OCI-M1 (cell line): ENCODE measurements around the gene SYNDIG1.

Experiments used
- DNase-seq: peaks from one replicate; lab custom pipeline; 2025; lab: John Stamatoyannopoulos, UW

SYNDIG1 gene

DNA sequence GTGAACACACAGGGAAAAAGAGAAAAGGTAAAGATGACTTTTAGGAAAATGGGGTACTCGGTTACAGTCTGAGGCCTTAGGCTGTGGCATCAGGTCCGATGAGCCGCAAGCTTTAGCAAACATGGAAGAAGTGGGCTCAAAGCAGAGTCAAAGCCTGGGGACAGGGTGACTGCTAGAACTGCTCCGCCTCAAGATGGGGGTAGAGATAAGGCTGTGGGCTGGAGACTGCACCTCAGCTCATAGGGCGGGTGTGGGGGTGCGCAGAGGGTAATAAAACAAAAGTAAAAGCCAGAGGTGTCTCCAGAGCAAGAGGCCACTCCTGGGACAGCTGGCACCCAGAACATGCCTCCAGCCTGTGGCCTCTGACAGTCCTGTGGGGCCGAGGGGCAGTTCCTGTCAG lies 21.3 kb upstream of the SYNDIG1 start:
- DNase-seq, result no peak

DNA sequence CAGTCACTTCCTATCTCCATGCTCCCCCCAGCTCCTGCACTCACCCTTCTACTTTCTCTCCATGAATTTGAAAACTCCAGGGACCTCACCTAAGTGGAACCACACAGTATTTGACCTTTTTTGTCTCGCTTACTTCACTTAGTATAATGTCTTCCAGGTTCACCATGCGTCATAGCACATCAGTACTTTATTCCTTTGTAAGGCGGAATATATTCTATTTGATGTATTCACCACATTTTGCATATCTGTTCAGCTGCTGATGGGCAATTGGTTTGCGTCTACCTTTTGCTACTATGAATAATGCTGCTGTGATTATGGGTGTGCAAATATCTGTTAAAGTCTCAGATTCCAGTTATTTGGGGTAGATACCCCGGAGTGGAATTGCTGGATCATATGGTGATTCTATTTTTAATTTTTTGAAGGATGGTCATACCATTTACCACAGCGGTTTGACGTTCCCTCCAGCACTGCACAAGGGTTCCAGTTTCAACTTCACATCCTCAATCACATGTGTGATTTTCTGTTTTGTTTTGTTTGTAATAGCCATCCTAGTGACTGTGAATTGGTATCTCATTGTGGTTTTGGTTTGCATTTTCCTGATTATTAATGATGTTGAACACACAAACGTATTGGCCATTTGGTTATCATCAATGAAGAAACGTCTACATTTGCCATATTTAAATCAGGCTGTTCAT lies 20.3 kb upstream of the SYNDIG1 start:
- DNase-seq, result no peak

DNA sequence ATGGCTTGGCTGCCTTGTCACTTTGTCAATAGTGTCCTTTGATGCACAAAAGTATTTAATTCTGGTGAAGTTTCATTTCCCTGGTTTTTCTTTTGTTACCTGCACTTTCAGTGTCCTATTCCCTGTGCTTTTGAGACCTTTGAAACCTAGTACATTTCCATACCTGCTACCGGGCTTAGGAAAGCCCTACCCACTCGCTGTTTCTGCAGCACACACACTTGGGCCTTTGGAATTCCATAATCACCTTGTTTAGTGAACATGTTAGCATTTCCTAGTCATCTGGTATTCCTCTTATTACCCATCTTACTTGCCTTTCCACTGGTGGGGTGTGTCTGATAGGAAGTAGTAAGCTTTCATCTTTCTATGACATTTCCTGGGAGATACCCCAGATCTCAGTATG lies 19.3 kb upstream of the SYNDIG1 start:
- DNase-seq, result no peak

GRCh38 chr20:24450624-24451376 lies 18.6 kb upstream of the SYNDIG1 start:
- DNase-seq, result no peak

DNA sequence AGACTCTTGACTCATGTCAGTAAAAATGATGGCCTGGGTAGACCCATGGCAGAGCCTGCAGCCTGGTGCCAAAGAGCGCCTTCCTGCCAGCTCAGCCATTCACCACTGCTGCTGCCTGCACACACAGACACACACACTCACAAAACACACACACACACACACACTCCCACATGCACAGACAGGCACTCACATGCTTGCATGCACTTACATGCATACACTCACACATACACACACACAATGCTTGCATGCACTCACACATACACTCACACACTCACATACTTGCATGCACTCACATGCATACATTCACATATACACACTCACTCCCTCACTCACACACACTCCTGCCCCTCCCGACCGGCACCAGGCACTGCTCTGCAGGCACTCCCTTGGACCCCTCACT lies 18.0 kb upstream of the SYNDIG1 start:
- DNase-seq, result no peak

DNA sequence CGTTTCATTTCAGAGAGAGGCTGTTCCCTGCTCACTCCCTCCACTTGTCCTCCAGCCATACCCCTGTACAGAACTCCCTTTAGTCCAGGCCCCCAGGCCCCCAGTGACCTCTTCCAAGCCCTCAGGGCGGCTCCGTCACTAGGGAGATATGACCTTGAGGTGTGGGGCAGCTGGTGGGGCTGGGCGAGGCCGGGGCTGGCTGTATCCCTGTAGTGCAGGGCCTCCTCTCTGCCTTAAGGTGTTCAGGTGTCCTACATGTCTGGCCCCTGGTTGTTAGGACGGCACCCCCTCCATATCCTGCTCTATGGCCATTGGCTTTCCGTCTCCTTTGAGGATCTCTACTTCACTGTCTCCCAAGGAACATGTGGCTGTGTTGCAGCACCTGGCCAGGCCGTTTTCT lies 17.4 kb upstream of the SYNDIG1 start:
- no peak for DNase-seq

DNA sequence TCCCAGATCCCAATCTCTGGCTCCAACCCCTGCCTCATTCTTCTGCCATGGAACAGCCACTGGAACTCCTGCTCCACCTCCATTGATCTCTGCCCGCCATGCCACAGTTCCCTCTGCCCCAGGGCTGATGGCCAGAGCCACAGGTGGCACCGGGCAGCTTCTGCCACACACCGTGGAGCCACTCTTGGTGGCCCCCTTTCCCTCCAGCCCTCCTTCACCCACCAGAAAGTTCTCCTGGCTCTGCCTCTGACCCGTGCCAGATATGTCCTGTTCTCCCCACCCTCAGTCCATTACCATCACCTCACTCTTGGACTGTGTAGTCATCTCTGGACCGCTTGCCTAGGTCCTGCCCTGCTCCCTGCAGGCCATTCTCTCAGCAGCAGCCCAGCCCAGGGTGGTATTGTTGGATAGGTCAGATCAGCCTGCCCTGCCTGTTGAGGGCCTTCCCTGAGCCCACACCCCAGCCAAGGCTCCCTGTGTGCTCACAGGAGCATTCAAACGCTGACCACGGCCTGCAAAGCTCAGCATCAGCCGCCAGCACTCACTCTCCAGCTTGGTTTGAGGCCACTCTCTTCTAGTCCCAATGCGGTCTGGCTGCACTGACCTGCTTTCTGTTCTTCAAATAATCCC lies 16.8 kb upstream of the SYNDIG1 start:
- no peak for DNase-seq

DNA sequence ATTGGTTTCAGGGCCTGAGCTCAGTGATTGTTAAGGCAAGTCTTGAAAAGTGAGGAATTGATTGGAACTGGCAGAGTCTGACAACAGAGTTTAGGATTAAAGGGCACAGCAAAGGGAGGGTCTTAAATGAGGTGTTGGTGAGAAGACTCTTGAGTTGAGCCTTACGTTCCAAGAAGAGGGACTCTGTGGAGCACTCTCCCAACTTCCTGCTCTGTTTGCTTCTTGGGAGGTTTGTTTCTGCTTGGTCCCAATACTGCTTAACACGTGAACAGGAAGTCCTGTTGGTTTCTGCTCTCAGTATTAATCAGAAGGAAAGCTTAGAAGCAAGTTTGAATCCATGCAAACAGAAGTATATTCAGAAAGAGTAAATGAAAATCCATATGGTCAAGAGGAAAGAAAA lies 15.6 kb upstream of the SYNDIG1 start:
- no peak for DNase-seq

- DNase-seq, result no peak
Measured at GRCh38 chr20:24455081-24455480, 14.3 kb upstream of the SYNDIG1 start.

DNA sequence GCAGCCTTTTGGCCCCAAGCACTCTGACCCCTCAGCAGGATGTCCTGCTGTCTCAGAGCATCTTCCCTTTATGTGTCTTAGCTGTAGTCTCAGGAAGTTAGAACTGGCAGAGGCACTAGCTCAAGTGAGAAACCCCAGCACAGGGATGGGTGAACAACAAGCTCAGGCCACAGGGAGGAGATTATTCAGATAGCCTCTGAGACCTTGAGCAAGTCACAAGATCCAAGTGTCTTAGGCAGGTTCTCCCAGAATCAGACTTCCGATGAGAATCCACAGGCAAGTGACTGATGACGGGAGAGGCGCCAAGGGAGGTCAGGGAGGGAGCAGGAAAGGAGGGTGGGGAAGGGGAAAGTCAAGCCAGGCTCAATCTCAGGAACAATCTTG lies 13.0 kb upstream of the SYNDIG1 start:
- no peak for DNase-seq

DNA sequence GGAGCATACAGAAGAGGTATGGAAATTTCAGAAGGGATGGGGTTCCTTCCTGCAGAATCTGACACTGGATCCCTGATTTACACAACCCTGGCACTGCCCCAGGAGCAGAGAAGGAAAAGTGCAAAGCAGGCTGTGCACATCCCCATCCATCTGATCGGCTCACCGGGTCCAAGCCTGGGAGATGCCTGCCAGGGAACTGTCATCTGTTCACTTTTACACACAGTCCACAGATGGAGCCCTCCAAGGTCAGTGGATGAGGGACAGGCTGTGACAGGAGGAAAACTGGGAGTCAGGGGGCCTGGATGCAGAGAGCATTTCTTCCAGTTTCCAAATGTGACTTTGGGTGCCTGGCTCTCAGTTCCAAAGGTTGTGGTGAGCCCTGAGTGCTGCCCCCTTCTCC lies 11.0 kb upstream of the SYNDIG1 start:
- DNase-seq, result no peak

GRCh38 chr20:24459733-24460132 lies 9.7 kb upstream of the SYNDIG1 start:
- DNase-seq, result no peak

- DNase-seq, result no peak
Measured at GRCh38 chr20:24460712-24461111, 8.7 kb upstream of the SYNDIG1 start.

- no peak for DNase-seq
Measured at GRCh38 chr20:24461848-24462247, 7.6 kb upstream of the SYNDIG1 start.

DNA sequence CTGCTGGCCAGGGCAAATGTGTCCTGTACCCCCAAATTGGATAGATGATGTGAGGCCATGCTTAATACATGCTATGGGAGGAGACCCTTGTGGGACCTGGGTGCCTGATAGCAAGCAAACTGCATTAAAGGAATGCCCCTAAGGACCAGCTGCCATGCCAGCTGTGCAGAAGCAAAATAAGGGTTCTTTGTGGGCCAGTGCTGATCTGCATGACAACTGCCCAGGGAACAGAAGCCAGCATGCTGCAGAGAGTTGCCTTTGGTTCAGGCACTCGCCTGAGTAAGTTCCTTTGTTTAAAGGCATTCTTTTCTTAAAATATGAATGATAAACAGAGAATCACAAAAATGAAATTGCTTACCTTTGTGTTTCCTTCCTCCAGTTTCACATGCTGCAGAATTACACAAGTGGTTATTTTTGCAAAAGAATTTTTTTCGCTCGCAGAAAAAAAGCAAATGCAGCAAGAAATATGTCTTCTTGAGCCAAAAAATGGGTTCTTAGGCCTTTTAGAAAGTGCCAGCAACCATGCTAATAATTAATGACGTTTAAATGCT lies 6.9 kb upstream of the SYNDIG1 start:
- DNase-seq, result no peak

DNA sequence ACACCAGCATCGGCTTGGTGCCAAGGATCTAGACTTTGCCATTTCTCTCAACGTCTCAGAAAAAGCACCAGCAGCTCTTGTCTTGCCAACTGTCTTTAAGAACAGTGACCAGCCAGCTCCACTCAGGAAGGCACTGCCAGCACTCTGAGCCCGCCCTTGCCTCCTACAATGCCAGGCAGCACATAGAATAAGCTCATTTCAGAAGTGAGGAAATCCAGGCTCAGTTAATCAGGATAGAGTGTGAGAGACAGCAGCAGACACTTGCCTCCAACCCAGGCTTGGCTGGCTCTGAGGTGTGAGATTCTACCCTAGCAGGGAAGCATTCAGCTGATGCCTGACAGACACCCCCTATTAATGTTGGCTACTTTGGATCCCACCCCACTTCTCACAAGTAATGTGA lies 4.3 kb upstream of the SYNDIG1 start:
- DNase-seq, result no peak

- no peak for DNase-seq
Measured at GRCh38 chr20:24465730-24466129, 3.7 kb upstream of the SYNDIG1 start.

- no peak for DNase-seq
Measured at GRCh38 chr20:24468401-24469115, 871 bp upstream of the SYNDIG1 start.

DNA sequence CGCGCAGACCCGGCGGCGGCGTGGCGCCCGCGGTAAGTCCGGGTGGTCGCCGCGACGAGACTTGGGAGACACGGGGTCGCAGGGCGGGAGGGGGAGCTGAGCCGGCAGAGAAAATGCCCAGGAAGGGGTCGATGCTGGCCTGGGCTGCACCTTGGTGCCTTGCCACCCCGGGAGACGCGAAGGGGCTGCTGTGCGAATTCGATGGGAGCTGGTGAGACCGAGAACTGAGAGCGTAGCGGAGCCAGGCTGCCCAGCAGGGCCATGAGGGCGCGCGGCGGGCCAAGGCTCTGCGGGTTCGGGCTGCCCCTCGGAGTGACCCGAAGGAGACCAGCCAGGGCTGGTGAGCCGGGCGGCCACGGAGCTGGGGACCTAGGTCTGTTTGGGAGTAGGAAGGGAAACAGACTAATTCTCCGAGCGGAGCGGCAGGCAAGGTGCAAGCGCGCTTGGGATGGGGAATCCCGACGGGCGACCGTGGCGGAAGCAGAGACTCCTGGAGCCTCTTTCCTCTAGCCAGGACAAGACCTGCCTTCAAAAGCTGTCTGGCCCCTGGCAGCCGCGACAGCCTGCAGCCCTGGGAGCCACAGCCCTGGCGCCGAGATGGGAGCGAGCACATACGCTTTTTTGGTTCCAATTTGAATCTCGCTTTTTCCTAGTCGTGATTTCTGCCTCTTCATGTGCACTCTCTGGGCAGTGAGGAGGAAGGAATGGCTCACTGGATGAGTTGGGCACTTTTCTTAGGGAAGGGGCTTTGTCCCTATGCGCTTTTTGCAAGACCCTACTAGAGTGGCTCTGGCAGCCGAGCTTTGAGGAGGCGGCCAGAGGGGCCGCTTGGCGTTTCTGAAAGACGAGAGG lies 691 bp downstream of the SYNDIG1 start:
- DNase-seq, result no peak

DNA sequence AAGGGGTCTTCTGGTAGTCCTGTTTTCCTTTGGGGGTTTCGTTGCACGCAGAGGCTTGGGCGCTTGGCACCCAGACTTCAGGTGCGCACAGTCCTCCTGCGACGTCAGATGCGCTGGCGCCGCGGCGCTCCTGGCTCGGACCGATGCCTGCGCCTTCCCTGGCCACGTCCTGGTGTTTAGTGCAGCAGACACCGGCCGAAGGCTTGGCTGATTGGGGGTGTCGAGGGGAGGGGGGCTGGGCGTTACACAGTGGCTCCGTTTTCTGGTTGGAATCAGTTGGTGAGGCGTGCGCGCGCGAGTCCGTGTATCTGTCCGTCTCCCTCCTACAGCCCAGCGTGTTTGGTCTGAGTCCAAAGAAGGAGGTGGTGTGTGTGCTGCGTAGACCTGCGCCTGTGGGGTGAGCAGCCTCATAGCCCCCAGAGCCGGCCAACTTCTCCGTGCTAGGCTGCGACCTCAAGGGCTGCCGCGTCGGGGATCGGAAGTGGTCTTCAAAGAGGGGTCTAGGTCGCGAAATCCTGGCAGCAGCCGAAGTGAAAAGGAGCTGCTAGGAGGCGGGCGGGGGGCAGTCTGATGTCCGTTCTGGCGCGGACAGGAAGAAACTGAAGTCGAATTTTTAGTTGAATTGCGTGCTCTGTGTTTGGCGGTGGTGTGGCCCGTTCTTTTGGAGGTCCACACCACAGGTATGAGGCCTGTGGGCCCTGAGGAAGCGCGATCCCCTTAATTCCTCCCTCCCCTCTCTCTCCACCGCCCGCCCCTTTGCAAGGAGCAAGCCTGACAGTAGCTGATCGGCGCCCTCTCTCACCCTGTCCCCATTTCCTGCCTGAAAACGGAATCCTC lies 1.5 kb downstream of the SYNDIG1 start:
- no peak for DNase-seq

DNA sequence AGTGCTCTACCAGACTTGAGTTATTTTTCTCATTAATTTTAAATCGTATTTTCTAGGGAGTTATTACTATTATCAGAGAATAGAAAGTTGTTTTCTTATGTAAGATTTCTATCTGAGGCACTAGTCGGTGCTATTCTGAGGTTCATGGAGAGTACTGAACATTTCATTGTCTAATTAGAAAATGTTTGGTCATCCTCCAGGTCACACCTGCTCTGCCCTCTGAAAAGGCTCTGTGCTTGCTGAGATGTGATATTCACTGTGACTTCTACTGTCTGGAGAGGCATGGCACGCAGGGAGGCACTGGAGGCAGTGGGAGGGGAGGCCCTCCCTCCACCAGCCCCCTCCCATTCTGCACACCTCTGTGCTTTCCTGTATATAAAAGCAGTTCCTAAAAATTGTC lies 3.0 kb downstream of the SYNDIG1 start:
- no peak for DNase-seq
